GM15510 (cell line): ENCODE results near the gene CRKL.

ENCODE experiments used
- POLR2A ChIP-seq: IDR thresholded peaks from 3 replicates; pipeline ENCODE4 v1.6.1; 2011; ENCODE audit warnings: borderline replicate concordance; ENCODE audit not compliant: insufficient read length; ENCODE audit errors: extremely low read depth

Gene CRKL

DNA sequence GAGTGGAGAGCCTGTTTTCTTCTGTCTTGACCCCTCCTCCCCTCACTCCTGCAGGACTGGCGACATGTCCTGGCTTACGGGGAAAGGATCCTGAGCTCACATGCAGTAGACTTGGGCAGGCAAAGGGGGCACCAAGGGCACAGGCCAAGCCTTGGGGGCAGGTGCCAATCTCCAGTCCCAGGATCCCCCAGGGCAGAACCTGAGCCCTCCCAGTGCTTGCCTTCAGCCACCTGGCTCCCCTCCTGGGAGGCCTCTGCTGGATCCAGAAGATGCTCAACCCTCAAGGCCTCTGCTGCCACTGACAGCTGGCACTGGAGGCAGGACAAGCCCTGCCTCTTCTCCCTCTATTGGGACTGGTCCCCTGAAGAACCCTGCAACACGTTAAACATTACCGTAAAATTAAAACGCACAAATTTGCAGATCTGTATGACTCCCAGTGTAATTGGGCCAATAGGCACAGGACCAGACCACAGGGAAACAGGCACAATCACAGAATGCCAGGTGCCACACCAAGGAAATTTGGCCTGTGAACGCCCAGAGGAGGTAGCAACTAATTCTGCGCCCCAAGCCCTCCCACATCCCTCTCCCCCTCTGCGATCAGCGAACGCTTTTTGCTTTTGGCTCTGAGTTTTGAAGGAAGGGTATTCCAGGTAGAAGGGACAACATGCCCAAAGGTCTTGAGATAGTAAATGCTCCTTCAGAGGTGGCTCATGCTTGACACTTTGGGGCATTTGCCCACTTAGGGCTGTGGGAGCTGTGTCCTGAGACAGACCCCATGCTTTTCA is 63.9 kb downstream of the CRKL start:
- TF ChIP-seq POLR2A, result no peak

DNA sequence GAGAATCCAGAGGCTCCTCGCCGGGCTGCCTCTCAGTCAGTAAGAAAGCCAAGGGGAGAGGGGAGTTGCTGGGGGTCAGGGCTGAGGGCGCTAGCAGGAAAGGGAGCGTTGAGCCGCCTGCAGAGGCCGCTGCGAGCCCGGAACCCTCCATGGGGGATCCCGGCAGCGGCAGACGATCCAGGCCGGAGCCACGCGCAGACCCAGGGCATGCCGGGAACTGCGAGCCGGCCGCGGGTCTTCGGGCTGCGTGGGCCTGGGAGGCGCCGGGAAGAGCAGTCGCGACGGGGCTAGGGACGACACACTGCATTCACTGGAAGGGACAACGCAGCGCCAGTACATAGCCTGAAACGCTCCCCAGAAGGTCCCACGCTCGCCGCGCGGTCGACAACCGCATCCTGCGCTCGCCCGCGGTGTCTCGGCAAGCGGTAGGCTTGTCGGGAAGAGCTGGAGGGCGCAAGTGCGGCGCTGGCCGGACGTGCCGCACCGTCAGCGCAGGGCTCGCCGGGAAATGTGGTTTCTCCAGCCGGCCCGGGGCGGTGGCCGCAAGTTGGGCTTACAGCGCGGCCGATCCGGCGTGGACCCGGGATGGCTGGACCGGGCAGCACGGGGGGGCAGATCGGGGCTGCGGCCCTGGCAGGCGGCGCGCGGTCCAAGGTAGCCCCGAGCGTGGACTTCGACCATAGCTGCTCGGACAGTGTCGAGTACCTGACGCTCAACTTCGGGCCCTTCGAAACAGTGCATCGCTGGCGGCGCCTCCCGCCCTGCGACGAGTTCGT is 64.8 kb downstream of the CRKL start, which contains the start of gene LZTR1:
LZTR1 (plus strand) TSS at position 511 of the 776 bp plus-strand sequence; CDS start at position 586, 75 bp downstream.
- TF ChIP-seq POLR2A, result peak; percentile 99

DNA sequence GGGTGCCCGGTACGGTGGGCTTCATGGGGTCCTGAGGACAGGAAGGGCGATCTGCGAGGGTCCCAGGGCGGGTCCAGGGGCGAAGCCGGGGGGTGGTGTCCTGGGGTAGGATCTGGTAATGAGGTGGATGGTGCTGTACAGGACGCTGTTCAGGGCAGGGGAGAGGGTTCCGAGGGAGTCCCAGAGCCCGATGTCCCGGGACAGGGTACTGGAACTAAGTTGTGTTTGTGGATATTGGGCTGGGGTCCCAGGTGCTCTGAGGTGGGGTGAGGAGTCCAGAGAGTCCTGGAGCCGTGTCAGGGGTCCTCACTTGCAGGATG is 65.3 kb downstream of the CRKL start:
- no peak for TF ChIP-seq POLR2A

GRCh38 chr22:20983081-20983771 is 66.0 kb downstream of the CRKL start:
- no peak for TF ChIP-seq POLR2A

DNA sequence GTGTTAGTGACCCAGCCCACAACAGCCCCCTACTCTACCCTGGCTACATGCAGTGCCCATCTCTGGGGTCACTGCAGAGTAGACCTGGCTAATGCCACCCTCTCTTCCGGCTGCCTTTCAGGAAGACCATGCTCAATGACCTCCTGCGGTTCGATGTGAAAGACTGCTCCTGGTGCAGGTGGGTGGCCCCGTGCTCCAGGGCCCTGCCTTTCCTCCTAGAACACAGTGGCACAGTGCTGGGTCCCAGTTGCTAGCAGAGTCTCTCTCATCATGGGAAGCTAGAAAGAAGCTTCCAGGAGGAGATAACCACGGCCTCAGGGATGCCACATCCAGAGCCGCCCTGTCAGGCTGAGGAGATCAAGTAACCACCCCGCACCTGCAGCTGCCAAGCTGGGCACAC is 68.5 kb downstream of the CRKL start:
- TF ChIP-seq POLR2A, result no peak

DNA sequence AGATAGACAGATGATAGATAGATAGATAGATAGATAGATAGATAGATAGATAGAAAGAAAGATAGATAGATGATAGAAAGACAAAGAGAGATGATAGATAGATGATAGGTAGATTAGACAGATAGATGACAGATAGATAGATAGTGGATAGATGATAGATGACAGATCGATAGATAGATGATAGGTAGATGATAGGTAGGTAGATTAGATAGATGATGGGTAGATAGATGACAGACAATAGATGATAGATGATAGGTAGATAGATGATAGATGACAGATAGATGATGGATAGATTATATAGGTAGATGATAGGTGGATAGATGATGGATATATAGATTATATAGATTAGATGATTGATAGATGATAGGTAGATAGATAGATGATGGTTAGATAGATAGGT is 69.2 kb downstream of the CRKL start:
- TF ChIP-seq POLR2A, result no peak

DNA sequence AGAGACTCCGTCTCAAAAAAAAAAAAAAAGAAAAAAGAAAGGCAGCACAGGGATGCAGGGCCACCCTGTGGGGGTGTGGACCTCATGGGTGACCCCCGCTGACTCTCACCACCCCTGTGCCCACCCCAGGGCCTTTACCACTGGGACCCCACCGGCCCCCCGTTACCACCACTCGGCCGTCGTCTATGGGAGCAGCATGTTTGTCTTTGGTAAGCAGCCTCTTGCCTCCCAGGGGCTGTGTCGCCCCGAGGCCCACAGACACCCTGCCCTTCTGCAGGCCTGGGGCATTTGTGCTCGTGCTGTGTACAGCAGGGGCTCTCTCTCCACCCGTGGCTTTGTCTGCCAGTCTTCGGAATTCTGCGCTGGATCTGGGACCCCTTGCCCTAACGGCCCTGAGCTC is 70.2 kb downstream of the CRKL start:
- TF ChIP-seq POLR2A, result no peak

DNA sequence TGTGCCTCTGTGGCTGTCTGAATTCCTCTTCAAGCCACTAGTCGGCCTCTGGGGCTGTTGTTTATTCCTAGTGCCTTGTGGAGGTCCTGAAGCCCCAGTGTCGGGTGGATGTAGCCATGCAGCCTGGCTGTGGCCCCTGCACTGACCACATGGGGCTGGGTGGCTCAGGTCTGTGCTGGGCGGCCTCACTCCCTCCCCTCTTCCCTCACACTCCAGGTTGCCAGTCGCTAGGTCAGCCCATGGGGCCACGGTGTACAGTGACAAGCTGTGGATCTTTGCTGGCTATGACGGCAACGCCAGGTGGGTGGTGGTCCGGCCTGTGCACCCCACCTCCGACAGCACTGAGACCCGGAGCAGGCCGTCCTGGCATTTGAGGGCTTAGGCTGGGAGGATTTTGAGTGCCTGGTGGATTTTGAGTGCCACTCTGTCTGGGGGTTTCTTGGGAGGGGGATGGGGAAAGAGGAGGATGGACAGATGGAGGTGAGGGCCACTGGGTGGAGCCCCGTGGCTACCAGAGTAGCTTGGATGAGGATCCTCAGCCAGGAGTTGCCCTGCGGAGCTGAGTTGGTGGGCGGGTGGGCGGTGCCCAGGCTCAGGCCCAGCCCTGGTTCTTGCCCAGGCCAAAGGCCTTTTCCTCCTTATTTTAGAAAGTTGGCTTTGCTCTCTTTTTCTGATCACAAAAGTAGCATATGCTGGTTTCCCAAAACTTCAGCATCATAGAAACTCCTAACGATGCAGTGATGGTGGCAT is 71.5 kb downstream of the CRKL start:
- no peak for TF ChIP-seq POLR2A

GRCh38 chr22:20989323-20990138 is 72.3 kb downstream of the CRKL start:
- TF ChIP-seq POLR2A, result no peak

- TF ChIP-seq POLR2A, result no peak
These were observed 73.3 kb downstream of the CRKL start for GRCh38 chr22:20990184-20991180.

GRCh38 chr22:20991252-20992055 is 74.2 kb downstream of the CRKL start:
- no peak for TF ChIP-seq POLR2A

DNA sequence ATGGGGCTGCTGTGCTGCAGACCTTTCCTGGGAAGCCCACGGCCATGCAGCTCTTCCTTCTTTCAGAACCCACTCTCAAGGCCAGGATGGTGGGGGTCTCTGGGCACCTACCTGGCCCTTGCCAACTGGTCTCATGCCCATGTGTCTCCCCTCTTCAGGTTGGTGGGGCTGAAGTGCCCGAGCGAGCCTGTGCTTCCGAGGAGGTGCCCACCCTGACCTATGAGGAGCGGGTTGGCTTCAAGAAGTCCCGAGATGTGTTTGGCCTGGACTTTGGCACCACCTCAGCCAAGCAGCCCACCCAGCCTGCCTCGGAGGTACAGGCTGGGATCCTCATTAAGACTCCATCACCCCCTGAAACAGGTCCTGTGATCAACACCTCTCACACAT is 74.8 kb downstream of the CRKL start:
- no peak for TF ChIP-seq POLR2A

GRCh38 chr22:20992456-20993303 is 75.5 kb downstream of the CRKL start:
- no peak for TF ChIP-seq POLR2A
